ENCODE results near the gene PCDHGB7. TPM values are rescaled to one million over a fixed set of nuclear protein-coding genes. Genes with fewer than 3 reads are reported as not detected.
A peak's percentile ranks its signal among the peaks of the same experiment; 100 is the strongest.
"Not testable (repeated sequence)": the region's sequence is repeated elsewhere in the genome, so short reads cannot be mapped to it uniquely, and the experiment has no call there.

The PCDHGB7 gene
- total and polyA plus RNA-seq, 7 donors, result 0.60 to 19.4 (median 16.3) TPM; not detected in 1

- WGBS, 2 donors, result 13 to 46% methylated on average over 51 of the region's 51 CpGs
- intact Hi-C loops (cut with DNase I), result loop anchor here (5.0 kb wide), 1 partner anchor 119 kb away; no protein-coding TSS in a partner anchor
- DNase-seq, H3K27me3 ChIP-seq, H3K4me1 ChIP-seq, H3K36me3 ChIP-seq: not testable (repeated sequence)
- Histone ChIP-seq H3K4me3 (peak within 1 kb of the TSS; percentile 5 to 33 (median 29)), H3K9me3 (peaks cover 36 to 92% (median 82%) of the 10 kb centered on the region in 4 donors), H3K27ac (peak within 1 kb of the TSS in 1 of 4 donors; percentile 33)
- TF ChIP-seq, protein P1, sequence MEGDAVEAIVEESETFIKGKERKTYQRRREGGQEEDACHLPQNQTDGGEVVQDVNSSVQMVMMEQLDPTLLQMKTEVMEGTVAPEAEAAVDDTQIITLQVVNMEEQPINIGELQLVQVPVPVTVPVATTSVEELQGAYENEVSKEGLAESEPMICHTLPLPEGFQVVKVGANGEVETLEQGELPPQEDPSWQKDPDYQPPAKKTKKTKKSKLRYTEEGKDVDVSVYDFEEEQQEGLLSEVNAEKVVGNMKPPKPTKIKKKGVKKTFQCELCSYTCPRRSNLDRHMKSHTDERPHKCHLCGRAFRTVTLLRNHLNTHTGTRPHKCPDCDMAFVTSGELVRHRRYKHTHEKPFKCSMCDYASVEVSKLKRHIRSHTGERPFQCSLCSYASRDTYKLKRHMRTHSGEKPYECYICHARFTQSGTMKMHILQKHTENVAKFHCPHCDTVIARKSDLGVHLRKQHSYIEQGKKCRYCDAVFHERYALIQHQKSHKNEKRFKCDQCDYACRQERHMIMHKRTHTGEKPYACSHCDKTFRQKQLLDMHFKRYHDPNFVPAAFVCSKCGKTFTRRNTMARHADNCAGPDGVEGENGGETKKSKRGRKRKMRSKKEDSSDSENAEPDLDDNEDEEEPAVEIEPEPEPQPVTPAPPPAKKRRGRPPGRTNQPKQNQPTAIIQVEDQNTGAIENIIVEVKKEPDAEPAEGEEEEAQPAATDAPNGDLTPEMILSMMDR (IDR thresholded peaks at IDR 0.05), result peak in 3 of 4 experiments; percentile 9 to 32 (median 21)
These were observed 9.5 kb upstream of the PCDHGB7 start, which contains the start of gene PCDHGB6 for GRCh38 chr5:141407790-141408505. TSS of gene PCDHGB6 (plus strand) at chr5:141408021. CDS start at chr5:141408203, 182 bp downstream.

DNA sequence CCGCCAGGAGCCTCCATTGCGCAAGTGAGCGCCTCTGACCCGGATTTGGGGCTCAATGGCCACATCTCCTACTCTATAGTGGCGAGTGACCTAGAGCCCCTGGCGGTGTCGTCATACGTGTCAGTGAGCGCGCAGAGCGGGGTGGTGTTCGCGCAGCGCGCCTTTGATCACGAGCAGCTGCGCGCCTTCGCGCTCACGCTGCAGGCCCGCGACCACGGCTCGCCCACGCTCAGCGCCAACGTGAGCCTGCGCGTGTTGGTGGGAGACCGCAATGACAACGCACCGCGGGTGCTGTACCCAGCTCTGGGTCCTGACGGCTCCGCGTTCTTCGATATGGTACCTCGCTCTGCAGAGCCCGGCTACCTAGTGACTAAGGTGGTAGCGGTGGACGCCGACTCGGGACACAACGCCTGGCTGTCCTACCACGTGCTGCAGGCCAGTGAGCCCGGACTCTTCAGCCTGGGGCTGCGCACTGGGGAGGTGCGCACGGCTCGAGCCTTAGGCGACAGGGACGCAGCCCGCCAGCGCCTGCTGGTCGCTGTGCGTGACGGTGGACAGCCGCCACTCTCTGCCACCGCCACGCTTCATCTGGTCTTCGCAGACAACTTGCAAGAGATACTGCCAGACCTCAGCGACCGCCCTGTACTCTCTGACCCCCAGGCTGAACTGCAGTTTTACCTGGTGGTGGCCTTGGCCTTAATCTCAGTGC, 7.7 kb upstream of the PCDHGB7 start:
- Histone ChIP-seq H3K4me3 (no peak overlapping the region), H3K36me3 (peaks cover 0 to 11% (median 0%) of the 10 kb centered on the region in 4 donors), H3K27ac (no peak overlapping the region), H3K27me3 (no peaks in the 10 kb centered on the region), H3K9me3 (peaks cover 37 to 91% (median 83%) of the 10 kb centered on the region in 4 donors), H3K4me1 (no peaks in the 10 kb centered on the region)
- 30 to 67% methylated on average over 64 of the region's 64 CpGs for WGBS, 2 donors
- intact Hi-C loops (cut with DNase I), result loop anchor here (5.0 kb wide), 1 partner anchor 118 kb away; no protein-coding TSS in a partner anchor
- peak; percentile 46 for DNase-seq
- no peak for TF ChIP-seq EP300 (IDR thresholded peaks at IDR 0.05)
- TF ChIP-seq POLR2A (IDR thresholded peaks at IDR 0.05), result no peak
- TF ChIP-seq POLR2AphosphoS5 (IDR thresholded peaks at IDR 0.05), result no peak
- TF ChIP-seq, protein P1 (IDR thresholded peaks at IDR 0.05), result no peak

DNA sequence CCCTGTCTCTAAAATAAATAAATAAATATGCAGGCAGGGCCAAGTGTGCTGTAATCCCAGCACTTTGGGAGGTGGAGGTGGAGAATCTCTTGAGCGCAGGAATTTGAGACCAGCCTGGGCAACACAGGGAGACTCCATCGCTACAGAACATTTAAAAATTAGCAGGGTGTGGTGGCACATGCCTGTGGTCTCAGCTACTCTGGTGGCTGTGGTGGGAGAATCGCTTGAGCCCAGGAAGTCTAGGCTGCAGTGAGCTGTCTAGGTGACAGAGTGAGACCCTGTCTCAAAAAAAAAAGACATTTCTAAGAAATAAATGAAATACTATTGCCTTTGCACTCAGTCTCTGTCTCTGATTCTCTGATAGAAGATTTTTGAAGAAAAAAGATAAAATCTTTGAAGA, 5.9 kb upstream of the PCDHGB7 start:
- H3K4me1 ChIP-seq, result no peaks in the 10 kb centered on the region
- peaks cover 40 to 92% (median 78%) of the 10 kb centered on the region in 4 donors for H3K9me3 ChIP-seq
- intact Hi-C loops (cut with DNase I), result no loop called here
- 68 to 77% methylated on average over 3 of the region's 3 CpGs for WGBS, 2 donors
- no peak for DNase-seq
- peaks cover 0 to 11% (median 0%) of the 10 kb centered on the region in 4 donors for H3K36me3 ChIP-seq
- no peak overlapping the region for H3K27ac ChIP-seq
- H3K27me3 ChIP-seq, result no peaks in the 10 kb centered on the region
- H3K4me3 ChIP-seq, result no peak overlapping the region
- TF ChIP-seq POLR2A (IDR thresholded peaks at IDR 0.05), result no peak
- no peak for TF ChIP-seq POLR2AphosphoS5 (IDR thresholded peaks at IDR 0.05)
- TF ChIP-seq, protein P1 (IDR thresholded peaks at IDR 0.05), result no peak
- no peak for TF ChIP-seq EP300 (IDR thresholded peaks at IDR 0.05)

DNA sequence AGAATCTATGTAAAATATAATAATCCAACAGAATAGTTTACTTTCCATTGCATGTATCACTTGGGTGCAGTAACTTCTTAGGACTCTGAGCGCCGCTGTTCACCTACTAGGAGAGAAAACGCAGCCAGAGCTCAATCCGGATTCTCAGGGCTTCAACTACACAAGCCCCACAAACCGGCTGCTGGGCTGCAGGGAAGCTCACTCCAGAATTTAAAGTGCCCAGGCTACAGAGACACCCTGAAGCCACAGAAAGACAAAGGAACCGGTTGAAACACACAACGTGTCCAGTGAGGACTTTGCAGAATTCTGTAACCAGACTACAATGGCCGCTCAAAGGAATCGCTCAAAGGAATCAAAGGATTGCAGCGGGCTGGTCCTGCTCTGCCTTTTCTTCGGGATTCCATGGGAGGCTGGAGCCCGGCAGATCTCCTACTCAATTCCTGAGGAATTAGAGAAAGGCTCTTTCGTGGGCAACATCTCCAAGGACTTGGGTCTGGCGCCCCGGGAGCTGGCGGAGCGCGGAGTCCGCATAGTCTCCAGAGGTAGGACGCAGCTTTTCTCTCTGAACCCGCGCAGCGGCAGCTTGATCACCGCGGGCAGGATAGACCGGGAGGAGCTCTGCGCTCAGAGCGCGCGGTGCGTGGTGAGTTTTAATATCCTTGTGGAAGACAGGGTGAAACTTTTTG, 4.5 kb upstream of the PCDHGB7 start, which contains the start of gene PCDHGA10:
PCDHGA10 (plus strand) TSS at position 134 of the 686 bp plus-strand sequence; CDS start at position 323, 189 bp downstream.
- peaks cover 0 to 11% (median 0%) of the 10 kb centered on the region in 4 donors for H3K36me3 ChIP-seq
- intact Hi-C loops (cut with DNase I), result no loop called here
- H3K27ac ChIP-seq, result peak within 1 kb of the TSS in 1 of 4 donors; percentile 3
- no peaks in the 10 kb centered on the region for H3K4me1 ChIP-seq
- no peak for DNase-seq
- TF ChIP-seq POLR2AphosphoS5 (IDR thresholded peaks at IDR 0.05), result no peak
- TF ChIP-seq, protein P1 (IDR thresholded peaks at IDR 0.05), result peak in 1 of 4 experiments; percentile 13
- peak within 1 kb of the TSS in 3 of 4 donors; percentile 8 to 23 (median 19) for H3K4me3 ChIP-seq
- 13 to 35% methylated on average over 31 of the region's 31 CpGs for WGBS, 2 donors
- H3K9me3 ChIP-seq, result peaks cover 40 to 88% (median 71%) of the 10 kb centered on the region in 4 donors
- H3K27me3 ChIP-seq, result no peaks in the 10 kb centered on the region

Measured in sigmoid colon (tissue), 7 donors.